HL-60 (cell line): ENCODE data around the gene BCAS4.

Experiments used
- DNase-seq, 2 experiments: peaks; one replicate each; pipeline ENCODE4 v3.0.0-alpha.2; 2010 to 2020; ENCODE audit warnings: low read depth in 1 of 2, low spot score in 1 of 2
- H3K27ac ChIP-seq: fragments of 250-450 bp; sonication (Bioruptor Pico); replicated peaks from 2 replicates; pipeline ENCODE4 v1.5.1; 2020; ENCODE audit warnings: mild to moderate bottlenecking, moderate library complexity
- H3K27me3 ChIP-seq: fragments of 250-450 bp; sonication (Bioruptor Pico); 2 replicates; pipeline ENCODE4 v1.5.1; 2021; ENCODE audit warnings: mild to moderate bottlenecking, moderate library complexity; ENCODE audit not compliant: insufficient read depth, poor library complexity, severe bottlenecking
- H3K4me3 ChIP-seq: replicated peaks from 2 replicates; pipeline ENCODE4 v1.5.1; 2011; ENCODE audit warnings: mild to moderate bottlenecking, control low read depth, low read length; ENCODE audit not compliant: insufficient read depth
- CTCF ChIP-seq: IDR thresholded peaks from one replicate; pipeline ENCODE4 v1.5.1; 2011; ENCODE audit warnings: low read length, control low read depth, inconsistent platforms; ENCODE audit not compliant: insufficient read depth
- GABPA ChIP-seq: IDR thresholded peaks from 2 replicates; pipeline ENCODE4 v1.6.1; 2012; ENCODE audit warnings: low read depth
- POLR2AphosphoS5 ChIP-seq: IDR thresholded peaks from 2 replicates; pipeline ENCODE4 v1.6.1; 2012; ENCODE audit warnings: low read depth
- SPI1 ChIP-seq: IDR thresholded peaks from 2 replicates; pipeline ENCODE4 v1.6.1; 2012; ENCODE audit warnings: low read depth, mild to moderate bottlenecking, borderline replicate concordance
- TF ChIP-seq, protein P1 (sequence below): IDR thresholded peaks from 2 replicates; pipeline ENCODE4 v1.6.1; 2012; ENCODE audit warnings: low read depth; ENCODE audit not compliant: insufficient replicate concordance

Gene BCAS4

GRCh38 chr20:50883856-50884255 is 89.0 kb downstream of the BCAS4 start:
- no peak for TF ChIP-seq GABPA
- no peak for TF ChIP-seq POLR2AphosphoS5
- no peak for TF ChIP-seq CTCF
- TF ChIP-seq SPI1: no peak
- TF ChIP-seq, protein P1, sequence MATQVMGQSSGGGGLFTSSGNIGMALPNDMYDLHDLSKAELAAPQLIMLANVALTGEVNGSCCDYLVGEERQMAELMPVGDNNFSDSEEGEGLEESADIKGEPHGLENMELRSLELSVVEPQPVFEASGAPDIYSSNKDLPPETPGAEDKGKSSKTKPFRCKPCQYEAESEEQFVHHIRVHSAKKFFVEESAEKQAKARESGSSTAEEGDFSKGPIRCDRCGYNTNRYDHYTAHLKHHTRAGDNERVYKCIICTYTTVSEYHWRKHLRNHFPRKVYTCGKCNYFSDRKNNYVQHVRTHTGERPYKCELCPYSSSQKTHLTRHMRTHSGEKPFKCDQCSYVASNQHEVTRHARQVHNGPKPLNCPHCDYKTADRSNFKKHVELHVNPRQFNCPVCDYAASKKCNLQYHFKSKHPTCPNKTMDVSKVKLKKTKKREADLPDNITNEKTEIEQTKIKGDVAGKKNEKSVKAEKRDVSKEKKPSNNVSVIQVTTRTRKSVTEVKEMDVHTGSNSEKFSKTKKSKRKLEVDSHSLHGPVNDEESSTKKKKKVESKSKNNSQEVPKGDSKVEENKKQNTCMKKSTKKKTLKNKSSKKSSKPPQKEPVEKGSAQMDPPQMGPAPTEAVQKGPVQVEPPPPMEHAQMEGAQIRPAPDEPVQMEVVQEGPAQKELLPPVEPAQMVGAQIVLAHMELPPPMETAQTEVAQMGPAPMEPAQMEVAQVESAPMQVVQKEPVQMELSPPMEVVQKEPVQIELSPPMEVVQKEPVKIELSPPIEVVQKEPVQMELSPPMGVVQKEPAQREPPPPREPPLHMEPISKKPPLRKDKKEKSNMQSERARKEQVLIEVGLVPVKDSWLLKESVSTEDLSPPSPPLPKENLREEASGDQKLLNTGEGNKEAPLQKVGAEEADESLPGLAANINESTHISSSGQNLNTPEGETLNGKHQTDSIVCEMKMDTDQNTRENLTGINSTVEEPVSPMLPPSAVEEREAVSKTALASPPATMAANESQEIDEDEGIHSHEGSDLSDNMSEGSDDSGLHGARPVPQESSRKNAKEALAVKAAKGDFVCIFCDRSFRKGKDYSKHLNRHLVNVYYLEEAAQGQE: no peak
- H3K4me3 ChIP-seq: no peak overlapping the region
- no peak overlapping the region for H3K27ac ChIP-seq

DNA sequence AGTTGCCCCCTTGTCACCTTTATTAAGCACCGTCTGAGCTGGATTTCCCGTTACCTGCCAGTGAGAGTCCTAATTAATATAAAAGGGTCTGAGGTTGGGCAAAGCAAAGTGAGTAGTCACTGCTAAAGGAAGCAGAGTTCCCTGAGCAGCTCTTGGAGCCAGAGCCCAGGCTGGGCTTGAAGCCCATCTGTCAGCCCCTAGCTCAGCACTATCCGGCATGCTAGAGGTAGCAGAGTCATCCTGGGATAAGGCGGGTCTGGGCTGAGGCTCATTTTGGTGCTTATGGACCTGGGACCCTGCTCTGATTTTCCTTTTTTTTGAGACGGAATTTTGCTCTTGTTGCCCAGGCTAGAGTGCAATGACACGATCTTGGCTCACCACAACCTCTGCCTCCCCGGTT is 90.2 kb downstream of the BCAS4 start:
- Histone ChIP-seq H3K27ac (no peak overlapping the region), H3K4me3 (no peak overlapping the region), H3K27me3 (no peaks in the 10 kb centered on the region)
- TF ChIP-seq SPI1: no peak
- no peak for TF ChIP-seq CTCF
- TF ChIP-seq GABPA: no peak
- TF ChIP-seq, protein P1: no peak
- TF ChIP-seq POLR2AphosphoS5: no peak
- no peak for DNase-seq

More at GRCh38 chr20:50883856-50884255, 89.0 kb downstream of the BCAS4 start:
- DNase-seq: no peak
- no peaks in the 10 kb centered on the region for H3K27me3 ChIP-seq

GRCh38 chr20:50885781-50886180 is 90.9 kb downstream of the BCAS4 start:
- TF ChIP-seq SPI1: no peak
- no peak for DNase-seq
- Histone ChIP-seq H3K27me3 (no peaks in the 10 kb centered on the region), H3K27ac (no peak overlapping the region), H3K4me3 (no peak overlapping the region)

DNA sequence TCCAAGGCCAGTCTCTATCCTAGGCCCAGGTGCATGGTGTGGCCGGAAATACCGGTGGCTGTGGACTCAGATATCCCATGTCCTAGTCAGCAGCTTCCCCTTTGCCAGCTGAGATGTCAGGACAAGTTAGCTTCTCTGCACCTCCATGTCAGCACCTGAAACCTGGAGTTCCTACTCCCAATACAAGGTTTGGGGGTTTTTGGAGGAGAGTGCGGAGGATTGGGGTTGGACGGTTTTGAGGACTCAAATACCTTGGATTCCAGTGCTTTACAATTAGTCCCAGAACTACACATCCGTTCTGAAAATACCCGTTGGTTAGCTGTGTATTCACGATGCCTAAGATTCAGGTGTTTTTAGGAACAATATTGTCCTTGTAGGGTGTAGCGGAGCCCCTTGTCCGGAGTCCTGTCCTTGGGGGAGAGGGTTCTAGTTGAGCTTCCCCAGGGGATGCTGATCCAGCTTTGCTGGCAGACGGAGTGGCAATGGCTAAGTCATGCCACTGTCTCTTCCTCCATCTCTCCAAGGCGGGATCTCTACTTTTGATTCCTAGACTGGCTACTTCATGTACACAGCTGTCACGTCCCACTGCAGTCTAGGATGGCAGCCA is 91.4 kb downstream of the BCAS4 start:
- peak; percentile 19; the same call in 1 of the 2 replicates for TF ChIP-seq POLR2AphosphoS5
- no peak for TF ChIP-seq CTCF
- TF ChIP-seq, protein P1: no peak
- H3K27ac ChIP-seq: no peak overlapping the region
- no peaks in the 10 kb centered on the region for H3K27me3 ChIP-seq
- no peak for DNase-seq
- H3K4me3 ChIP-seq: no peak overlapping the region
